ENCODE results near the gene CIAO2A.
"Not testable (repeated sequence)": the region's sequence is repeated elsewhere in the genome, so short reads cannot be mapped to it uniquely, and the experiment has no call there.

CIAO2A gene

DNA sequence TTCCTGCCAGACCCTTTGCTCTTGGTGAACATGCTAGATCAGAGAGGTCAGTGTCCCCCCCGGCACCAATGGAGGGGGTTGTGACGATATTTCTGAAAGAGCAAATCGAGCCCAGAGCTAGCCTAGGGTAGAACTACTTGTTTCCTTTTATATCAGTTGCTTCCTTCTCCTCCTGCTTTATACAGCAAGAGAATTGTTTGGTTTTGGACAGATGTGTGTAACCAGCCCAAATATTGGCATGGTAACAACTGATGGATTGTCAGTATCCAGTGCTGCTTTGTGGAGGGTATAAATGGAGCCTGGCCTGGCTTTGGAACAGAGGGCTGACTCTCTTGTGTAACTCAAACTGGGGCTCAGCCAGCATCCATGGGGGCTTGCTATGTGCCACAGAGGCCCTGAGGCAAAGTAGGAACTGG is 29.3 kb upstream of the CIAO2A start:
- Histone ChIP-seq H3K27ac (replicated peaks) (no peak overlapping the region), H3K27me3 (ENCODE audit: insufficient read depth, poor library complexity, severe bottlenecking) (no peaks in the 10 kb centered on the region), H3K4me3 (replicated peaks; ENCODE audit: insufficient read depth, low read length) (no peak overlapping the region)
- TF ChIP-seq, protein P1, sequence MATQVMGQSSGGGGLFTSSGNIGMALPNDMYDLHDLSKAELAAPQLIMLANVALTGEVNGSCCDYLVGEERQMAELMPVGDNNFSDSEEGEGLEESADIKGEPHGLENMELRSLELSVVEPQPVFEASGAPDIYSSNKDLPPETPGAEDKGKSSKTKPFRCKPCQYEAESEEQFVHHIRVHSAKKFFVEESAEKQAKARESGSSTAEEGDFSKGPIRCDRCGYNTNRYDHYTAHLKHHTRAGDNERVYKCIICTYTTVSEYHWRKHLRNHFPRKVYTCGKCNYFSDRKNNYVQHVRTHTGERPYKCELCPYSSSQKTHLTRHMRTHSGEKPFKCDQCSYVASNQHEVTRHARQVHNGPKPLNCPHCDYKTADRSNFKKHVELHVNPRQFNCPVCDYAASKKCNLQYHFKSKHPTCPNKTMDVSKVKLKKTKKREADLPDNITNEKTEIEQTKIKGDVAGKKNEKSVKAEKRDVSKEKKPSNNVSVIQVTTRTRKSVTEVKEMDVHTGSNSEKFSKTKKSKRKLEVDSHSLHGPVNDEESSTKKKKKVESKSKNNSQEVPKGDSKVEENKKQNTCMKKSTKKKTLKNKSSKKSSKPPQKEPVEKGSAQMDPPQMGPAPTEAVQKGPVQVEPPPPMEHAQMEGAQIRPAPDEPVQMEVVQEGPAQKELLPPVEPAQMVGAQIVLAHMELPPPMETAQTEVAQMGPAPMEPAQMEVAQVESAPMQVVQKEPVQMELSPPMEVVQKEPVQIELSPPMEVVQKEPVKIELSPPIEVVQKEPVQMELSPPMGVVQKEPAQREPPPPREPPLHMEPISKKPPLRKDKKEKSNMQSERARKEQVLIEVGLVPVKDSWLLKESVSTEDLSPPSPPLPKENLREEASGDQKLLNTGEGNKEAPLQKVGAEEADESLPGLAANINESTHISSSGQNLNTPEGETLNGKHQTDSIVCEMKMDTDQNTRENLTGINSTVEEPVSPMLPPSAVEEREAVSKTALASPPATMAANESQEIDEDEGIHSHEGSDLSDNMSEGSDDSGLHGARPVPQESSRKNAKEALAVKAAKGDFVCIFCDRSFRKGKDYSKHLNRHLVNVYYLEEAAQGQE (IDR thresholded peaks at IDR 0.05; ENCODE audit: insufficient replicate concordance, low read depth): no peak
- TF ChIP-seq GABPA (IDR thresholded peaks at IDR 0.05; ENCODE audit: low read depth) (no peak), POLR2AphosphoS5 (IDR thresholded peaks at IDR 0.05; ENCODE audit: low read depth) (no peak), SPI1 (IDR thresholded peaks at IDR 0.05; ENCODE audit: borderline replicate concordance, low read depth) (no peak)
- TF ChIP-seq, protein P2, sequence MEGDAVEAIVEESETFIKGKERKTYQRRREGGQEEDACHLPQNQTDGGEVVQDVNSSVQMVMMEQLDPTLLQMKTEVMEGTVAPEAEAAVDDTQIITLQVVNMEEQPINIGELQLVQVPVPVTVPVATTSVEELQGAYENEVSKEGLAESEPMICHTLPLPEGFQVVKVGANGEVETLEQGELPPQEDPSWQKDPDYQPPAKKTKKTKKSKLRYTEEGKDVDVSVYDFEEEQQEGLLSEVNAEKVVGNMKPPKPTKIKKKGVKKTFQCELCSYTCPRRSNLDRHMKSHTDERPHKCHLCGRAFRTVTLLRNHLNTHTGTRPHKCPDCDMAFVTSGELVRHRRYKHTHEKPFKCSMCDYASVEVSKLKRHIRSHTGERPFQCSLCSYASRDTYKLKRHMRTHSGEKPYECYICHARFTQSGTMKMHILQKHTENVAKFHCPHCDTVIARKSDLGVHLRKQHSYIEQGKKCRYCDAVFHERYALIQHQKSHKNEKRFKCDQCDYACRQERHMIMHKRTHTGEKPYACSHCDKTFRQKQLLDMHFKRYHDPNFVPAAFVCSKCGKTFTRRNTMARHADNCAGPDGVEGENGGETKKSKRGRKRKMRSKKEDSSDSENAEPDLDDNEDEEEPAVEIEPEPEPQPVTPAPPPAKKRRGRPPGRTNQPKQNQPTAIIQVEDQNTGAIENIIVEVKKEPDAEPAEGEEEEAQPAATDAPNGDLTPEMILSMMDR (IDR thresholded peaks at IDR 0.05; ENCODE audit: insufficient read depth, low read length): no peak
- no peak for DNase-seq (ENCODE audit: low read depth in 1 of 2, low spot score in 1 of 2)

DNA sequence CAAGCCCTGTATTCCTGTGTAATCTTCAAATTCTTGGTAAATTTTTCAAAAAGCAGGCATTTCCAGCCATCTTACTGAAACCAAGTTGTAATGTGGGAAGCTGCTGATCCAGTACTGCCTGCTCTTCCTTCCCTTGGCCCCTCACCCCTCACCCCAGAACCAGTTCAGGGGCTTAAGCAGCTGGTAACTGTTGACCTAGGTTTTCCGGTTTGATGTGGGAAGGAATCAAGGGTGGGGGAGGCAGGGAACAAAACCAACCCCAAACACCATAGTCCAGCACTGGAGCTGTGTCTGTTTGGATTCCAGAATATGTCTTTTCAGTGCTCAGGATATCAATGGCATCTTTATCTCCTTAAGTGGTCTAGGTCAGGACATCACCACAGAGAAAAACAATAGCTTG is 28.8 kb upstream of the CIAO2A start:
- no peak for DNase-seq (ENCODE audit: low read depth in 1 of 2, low spot score in 1 of 2)
- H3K27me3 ChIP-seq (ENCODE audit: insufficient read depth, poor library complexity, severe bottlenecking): no peaks in the 10 kb centered on the region
- H3K27ac ChIP-seq (replicated peaks): no peak overlapping the region
- H3K4me3 ChIP-seq (replicated peaks; ENCODE audit: insufficient read depth, low read length): no peak overlapping the region
- TF ChIP-seq SPI1 (IDR thresholded peaks at IDR 0.05; ENCODE audit: borderline replicate concordance, low read depth) (no peak), POLR2AphosphoS5 (IDR thresholded peaks at IDR 0.05; ENCODE audit: low read depth) (no peak), GABPA (IDR thresholded peaks at IDR 0.05; ENCODE audit: low read depth) (no peak)
- TF ChIP-seq, protein P1 (IDR thresholded peaks at IDR 0.05; ENCODE audit: insufficient replicate concordance, low read depth): no peak
- TF ChIP-seq, protein P2 (IDR thresholded peaks at IDR 0.05; ENCODE audit: insufficient read depth, low read length): no peak

DNA sequence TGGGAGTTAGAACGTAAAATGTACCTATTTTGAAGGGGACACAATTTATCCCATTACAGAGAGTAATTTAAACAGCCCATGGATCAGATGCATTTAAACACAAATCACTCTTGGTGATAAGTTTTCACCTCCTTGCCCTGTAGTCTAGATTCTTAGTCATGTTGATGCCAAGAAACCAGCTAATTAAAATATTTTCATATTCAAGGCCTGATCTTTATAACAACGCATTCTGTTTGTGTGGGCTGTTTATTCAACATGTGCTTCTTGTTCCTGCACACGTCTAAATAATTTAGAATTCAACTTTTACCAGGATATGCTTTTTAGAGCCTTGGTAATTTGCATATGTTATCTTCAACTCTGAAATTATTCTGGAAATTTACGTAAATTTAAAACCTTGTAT is 28.0 kb upstream of the CIAO2A start:
- H3K27ac ChIP-seq (replicated peaks): no peak overlapping the region
- H3K4me3 ChIP-seq (replicated peaks; ENCODE audit: insufficient read depth, low read length): no peak overlapping the region
- no peaks in the 10 kb centered on the region for H3K27me3 ChIP-seq (ENCODE audit: insufficient read depth, poor library complexity, severe bottlenecking)
- TF ChIP-seq, protein P1 (IDR thresholded peaks at IDR 0.05; ENCODE audit: insufficient replicate concordance, low read depth): no peak
- DNase-seq (ENCODE audit: low read depth in 1 of 2, low spot score in 1 of 2): no peak

DNA sequence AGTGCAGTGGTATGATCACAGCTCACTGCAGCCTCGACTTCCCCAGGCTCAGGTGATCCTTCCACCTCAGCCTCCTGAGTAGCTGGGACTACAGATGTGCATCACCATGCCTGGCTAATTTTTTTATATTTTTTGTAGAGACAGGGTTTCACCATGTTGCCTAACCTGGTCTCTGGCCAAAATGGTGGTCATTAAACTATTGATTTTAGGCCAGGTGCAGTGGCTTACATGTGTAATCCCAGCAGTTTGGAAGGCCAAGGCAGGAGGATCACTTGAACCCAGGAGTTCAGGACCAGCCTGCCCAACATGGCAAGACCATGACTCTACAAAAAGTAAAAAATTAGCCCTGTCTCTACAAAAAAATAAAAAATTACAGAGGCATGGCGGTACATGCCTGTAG is 26.7 kb upstream of the CIAO2A start:
- H3K27ac ChIP-seq (replicated peaks); DNase-seq (ENCODE audit: low read depth in 1 of 2, low spot score in 1 of 2); H3K4me3 ChIP-seq (replicated peaks; ENCODE audit: insufficient read depth, low read length); H3K27me3 ChIP-seq (ENCODE audit: insufficient read depth, poor library complexity, severe bottlenecking): not testable (repeated sequence)
